Cardiac muscle cell (in vitro differentiated cells and primary cell): ENCODE results near the gene FBRSL1. TPM values are rescaled to one million over a fixed set of nuclear protein-coding genes. Genes with fewer than 3 reads are reported as not detected.
A peak's percentile ranks its signal among the peaks of the same experiment; 100 is the strongest.

Source experiments
- DNase-seq, 2 donors: peaks; one replicate each; pipeline versions ENCODE4 v3.0.0 to v3.0.0-alpha.2; 2010 to 2017; ENCODE audit warnings: low read depth in 1 of 2, low spot score in 1 of 2
- H3K27ac ChIP-seq: fragments of 200-600 bp; sonication (generic); 2 replicates; pipeline ENCODE4 v1.5.1; 2016
- H3K27me3 ChIP-seq: fragments of 200-600 bp; sonication (generic); 2 replicates; pipeline ENCODE4 v1.6.0; 2016; ENCODE audit warnings: control low read depth
- H3K36me3 ChIP-seq: fragments of 200-600 bp; sonication (generic); 2 replicates; pipeline ENCODE4 v1.5.1; 2016; ENCODE audit warnings: control low read depth
- H3K4me1 ChIP-seq: fragments of 200-600 bp; sonication (generic); 2 replicates; pipeline ENCODE4 v1.8.1; 2017; ENCODE audit warnings: low read depth, mild to moderate bottlenecking, mixed run types
- H3K4me3 ChIP-seq: fragments of 200-600 bp; sonication (generic); 2 replicates; pipeline ENCODE4 v1.5.1; 2016; ENCODE audit warnings: mild to moderate bottlenecking
- H3K9me3 ChIP-seq: fragments of 200-600 bp; sonication (generic); 2 replicates; pipeline ENCODE4 v1.5.1; 2017; ENCODE audit warnings: low read depth, mild to moderate bottlenecking, control low read depth
- CTCF ChIP-seq: IDR thresholded peaks from 2 replicates; pipeline ENCODE4 v1.5.1; 2012; ENCODE audit warnings: low read depth, mild to moderate bottlenecking, low read length
- polyA plus RNA-seq: library from polyadenylated mRNA; unstranded; fragments of >200 nt; fragmentation: Nextera tagmentation; extraction: Ambion mirVana; gene quantifications from 2 replicates; pipeline ENCODE4 v1.2.1, GENCODE V29; 2016
- total RNA-seq: library from RNA; depleted of rRNA; stranded (reverse); fragments of >200 nt; gene quantifications from 2 replicates; pipeline ENCODE4 v1.2.3, GENCODE V29; 2016

Gene FBRSL1
- total and polyA plus RNA-seq, 2 experiments from 2014 or later, result 37.3 to 45.0 TPM

- Histone ChIP-seq H3K9me3 (no peaks in the 10 kb centered on the region), H3K27ac (no peak overlapping the region), H3K27me3 (peaks cover 19% of the 10 kb centered on the region), H3K36me3 (no peaks in the 10 kb centered on the region), H3K4me3 (no peak overlapping the region), H3K4me1 (no peaks in the 10 kb centered on the region)
- no peak for DNase-seq
- no peak for TF ChIP-seq CTCF
Observed at GRCh38 chr12:132512197-132513069, 22.5 kb downstream of the FBRSL1 start.

- Histone ChIP-seq H3K36me3 (no peaks in the 10 kb centered on the region), H3K9me3 (no peaks in the 10 kb centered on the region), H3K27me3 (peaks cover 18% of the 10 kb centered on the region), H3K27ac (no peak overlapping the region), H3K4me1 (no peaks in the 10 kb centered on the region), H3K4me3 (no peak overlapping the region)
- DNase-seq, result peak in 1 of 2 donors; percentile 65
- no peak for TF ChIP-seq CTCF
Observed at GRCh38 chr12:132513070-132513398, 23.1 kb downstream of the FBRSL1 start.

- H3K4me1 ChIP-seq, result no peaks in the 10 kb centered on the region
- no peaks in the 10 kb centered on the region for H3K9me3 ChIP-seq
- no peak overlapping the region for H3K27ac ChIP-seq
- no peak overlapping the region for H3K4me3 ChIP-seq
- no peak for DNase-seq
- no peak for TF ChIP-seq CTCF
- H3K27me3 ChIP-seq, result peaks cover 17% of the 10 kb centered on the region
- H3K36me3 ChIP-seq, result no peaks in the 10 kb centered on the region
Observed at GRCh38 chr12:132513458-132514135, 23.6 kb downstream of the FBRSL1 start.

GRCh38 chr12:132514216-132514820 is 24.4 kb downstream of the FBRSL1 start:
- Histone ChIP-seq H3K36me3 (no peaks in the 10 kb centered on the region), H3K9me3 (no peaks in the 10 kb centered on the region), H3K27ac (no peak overlapping the region), H3K27me3 (peaks cover 14% of the 10 kb centered on the region), H3K4me3 (no peak overlapping the region), H3K4me1 (no peaks in the 10 kb centered on the region)
- no peak for DNase-seq
- no peak for TF ChIP-seq CTCF

- Histone ChIP-seq H3K27ac (no peak overlapping the region), H3K9me3 (no peaks in the 10 kb centered on the region), H3K27me3 (peaks cover 8% of the 10 kb centered on the region), H3K36me3 (no peaks in the 10 kb centered on the region), H3K4me1 (no peaks in the 10 kb centered on the region), H3K4me3 (no peak overlapping the region)
- TF ChIP-seq CTCF, result no peak
- DNase-seq, result no peak
Observed at GRCh38 chr12:132514838-132515237, 24.9 kb downstream of the FBRSL1 start.
